Vagina (tissue), 2 donors: ENCODE data around the gene SNX33.

Experiments
- CTCF ChIP-seq, 3 experiments: fragments of 450-650 bp in 2 of 3; fragments of 200-600 bp in 1 of 3; sonication (generic) in 1 of 3; IDR thresholded peaks; one replicate each; pipeline ENCODE4 v1.5.1; 2017 to 2019; ENCODE audit warnings: antibody characterized with exemption in 3 of 3, mild to moderate bottlenecking in 2 of 3, moderate library complexity in 2 of 3
- POLR2A ChIP-seq, 2 donors: fragments of 450-650 bp; IDR thresholded peaks; one replicate each; pipeline ENCODE4 v1.6.1; 2017; ENCODE audit warnings: antibody characterized with exemption in 2 of 2, mild to moderate bottlenecking in 2 of 2, moderate library complexity in 2 of 2
- POLR2AphosphoS5 ChIP-seq, 2 donors: sonication (generic); formaldehyde crosslinking; IDR thresholded peaks; one replicate each; pipeline ENCODE4 v1.9.0; 2017; ENCODE audit warnings: antibody characterized with exemption in 2 of 2, mild to moderate bottlenecking in 2 of 2, low read depth in 1 of 2; ENCODE audit not compliant: insufficient read depth in 1 of 2

DNA sequence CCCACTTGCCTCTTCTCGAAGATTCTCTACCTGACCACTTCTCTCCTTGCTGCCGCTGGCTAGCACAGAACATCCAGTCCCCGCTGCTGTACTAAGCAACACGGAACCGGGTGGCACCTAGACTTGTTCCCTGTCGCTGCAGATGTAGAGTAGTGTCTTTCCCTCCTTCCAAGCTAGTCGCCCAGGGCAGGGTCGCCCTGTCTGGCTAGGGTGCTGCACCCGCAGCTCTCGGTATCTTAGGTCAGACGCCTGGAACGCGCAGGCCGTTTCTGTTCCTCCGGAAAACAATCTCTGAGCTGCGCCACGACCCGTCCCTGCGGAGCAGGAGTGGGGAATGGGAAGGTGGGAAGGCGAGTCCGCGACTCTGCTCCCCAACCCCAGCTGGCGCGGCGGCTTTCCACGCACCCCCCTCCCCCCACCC is 758 bp upstream of the SNX33 start:
- no peak for TF ChIP-seq CTCF (IDR thresholded peaks at IDR 0.05)
- peak in 1 of 2 donors; percentile 72 for TF ChIP-seq POLR2AphosphoS5 (IDR thresholded peaks at IDR 0.05; ENCODE audit: insufficient read depth in 1 of 2, low read depth in 1 of 2)
- TF ChIP-seq POLR2A (IDR thresholded peaks at IDR 0.05): no peak
